KMS-11 (cell line): ENCODE data around the gene PRSS8.

ENCODE experiments used
- H2AFZ ChIP-seq: fragments of 200-600 bp; sonication (generic); 2 replicates; pipeline ENCODE4 v1.6.1; 2016; ENCODE audit warnings: antibody characterized with exemption, mixed run types, low read depth
- H3K27ac ChIP-seq: fragments of 200-600 bp; sonication (generic); 2 replicates; pipeline ENCODE4 v1.6.1; 2016; ENCODE audit warnings: mild to moderate bottlenecking, mixed run types
- H3K27me3 ChIP-seq: fragments of 200-600 bp; sonication (generic); 2 replicates; pipeline ENCODE4 v1.6.1; 2017; ENCODE audit warnings: mild to moderate bottlenecking, low read depth, mixed run types, moderate library complexity; ENCODE audit not compliant: insufficient read depth
- H3K36me3 ChIP-seq: fragments of 200-600 bp; sonication (generic); 2 replicates; pipeline ENCODE4 v1.6.1; 2017; ENCODE audit warnings: mild to moderate bottlenecking, mixed run types; ENCODE audit not compliant: insufficient read depth
- H3K4me1 ChIP-seq: fragments of 200-600 bp; sonication (generic); 2 replicates; pipeline ENCODE4 v1.6.1; 2016; ENCODE audit warnings: mild to moderate bottlenecking, low read depth, mixed run types; ENCODE audit not compliant: poor library complexity, severe bottlenecking
- H3K4me2 ChIP-seq: fragments of 200-600 bp; sonication (generic); 2 replicates; pipeline ENCODE4 v1.7.0; 2016; ENCODE audit warnings: mild to moderate bottlenecking, mixed run types
- H3K4me3 ChIP-seq: fragments of 200-600 bp; sonication (generic); IDR thresholded peaks from 2 replicates; pipeline ENCODE4 v1.6.1; 2017; ENCODE audit warnings: low read depth, low read length, mixed read lengths; ENCODE audit not compliant: insufficient read depth
- H3K79me2 ChIP-seq: fragments of 200-600 bp; sonication (generic); 2 replicates; pipeline ENCODE4 v1.6.1; 2016; ENCODE audit warnings: low read depth, mixed run types; ENCODE audit not compliant: insufficient read depth
- H3K9ac ChIP-seq: fragments of 200-600 bp; sonication (generic); 2 replicates; pipeline ENCODE4 v1.6.1; 2016; ENCODE audit warnings: mild to moderate bottlenecking, mixed run types
- H4K20me1 ChIP-seq: fragments of 200-600 bp; sonication (generic); 2 replicates; pipeline ENCODE4 v1.6.1; 2016; ENCODE audit warnings: mild to moderate bottlenecking, mixed run types; ENCODE audit not compliant: insufficient read depth
- TF ChIP-seq, protein P1 (sequence below): fragments of 200-600 bp; sonication (generic); conservative IDR thresholded peaks from 2 replicates; pipeline ENCODE4 v1.6.1; 2017; ENCODE audit warnings: low read depth, mild to moderate bottlenecking, antibody characterized with exemption, low read length, moderate library complexity, mixed read lengths

The PRSS8 gene

DNA sequence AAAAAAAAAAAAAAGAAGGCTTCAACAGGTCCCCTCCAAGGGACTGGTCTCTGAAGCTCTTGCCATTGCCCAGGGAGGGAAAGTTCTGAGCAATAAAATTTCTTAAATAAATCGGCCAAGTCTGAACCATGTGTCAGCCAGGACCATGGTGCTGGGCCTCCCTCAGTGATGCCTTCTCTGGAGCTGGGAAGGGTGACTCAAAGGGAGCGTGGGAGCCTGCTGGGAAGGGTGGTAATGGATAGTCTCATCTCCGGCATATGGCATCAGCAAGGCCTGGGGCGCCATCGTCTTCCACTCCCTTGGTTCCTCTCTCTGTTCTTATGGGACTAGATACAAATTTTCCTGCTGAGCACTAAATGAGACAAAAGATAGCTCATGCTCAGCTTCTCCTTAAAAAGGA, 43.2 kb downstream of the PRSS8 start:
- TF ChIP-seq, protein P1, sequence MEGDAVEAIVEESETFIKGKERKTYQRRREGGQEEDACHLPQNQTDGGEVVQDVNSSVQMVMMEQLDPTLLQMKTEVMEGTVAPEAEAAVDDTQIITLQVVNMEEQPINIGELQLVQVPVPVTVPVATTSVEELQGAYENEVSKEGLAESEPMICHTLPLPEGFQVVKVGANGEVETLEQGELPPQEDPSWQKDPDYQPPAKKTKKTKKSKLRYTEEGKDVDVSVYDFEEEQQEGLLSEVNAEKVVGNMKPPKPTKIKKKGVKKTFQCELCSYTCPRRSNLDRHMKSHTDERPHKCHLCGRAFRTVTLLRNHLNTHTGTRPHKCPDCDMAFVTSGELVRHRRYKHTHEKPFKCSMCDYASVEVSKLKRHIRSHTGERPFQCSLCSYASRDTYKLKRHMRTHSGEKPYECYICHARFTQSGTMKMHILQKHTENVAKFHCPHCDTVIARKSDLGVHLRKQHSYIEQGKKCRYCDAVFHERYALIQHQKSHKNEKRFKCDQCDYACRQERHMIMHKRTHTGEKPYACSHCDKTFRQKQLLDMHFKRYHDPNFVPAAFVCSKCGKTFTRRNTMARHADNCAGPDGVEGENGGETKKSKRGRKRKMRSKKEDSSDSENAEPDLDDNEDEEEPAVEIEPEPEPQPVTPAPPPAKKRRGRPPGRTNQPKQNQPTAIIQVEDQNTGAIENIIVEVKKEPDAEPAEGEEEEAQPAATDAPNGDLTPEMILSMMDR, result no peak
- H4K20me1 ChIP-seq, result no peaks in the 10 kb centered on the region
- no peaks in the 10 kb centered on the region for H3K27me3 ChIP-seq
- no peak overlapping the region for H3K9ac ChIP-seq
- H3K79me2 ChIP-seq, result peaks cover 21% of the 10 kb centered on the region; the same call in 1 of the 2 replicates
- no peaks in the 10 kb centered on the region for H3K36me3 ChIP-seq
- no peak overlapping the region for H3K27ac ChIP-seq
- H3K4me2 ChIP-seq, result no peak overlapping the region
- H3K4me3 ChIP-seq, result no peak overlapping the region
- peaks cover 21% of the 10 kb centered on the region for H3K4me1 ChIP-seq
- H2AFZ ChIP-seq, result no peak overlapping the region

DNA sequence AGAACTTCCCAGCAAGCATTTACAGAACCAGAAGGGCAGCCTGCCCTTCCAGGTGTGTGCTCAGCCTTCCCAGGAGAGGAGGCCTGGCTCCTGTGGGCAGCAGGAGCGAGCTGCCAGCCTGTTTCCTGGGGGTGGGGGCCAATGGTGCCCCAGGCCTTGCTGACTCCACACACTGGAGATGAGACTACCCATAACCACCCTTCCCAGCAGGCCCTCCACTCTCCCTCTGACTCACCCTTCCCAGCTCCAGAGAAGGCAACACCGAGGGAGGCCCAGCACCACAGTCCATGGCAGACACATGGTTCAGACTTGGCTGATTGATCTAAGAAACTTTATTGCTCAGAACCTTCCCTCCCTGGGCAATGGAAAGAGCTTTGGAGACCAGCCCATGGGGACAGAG, 45.0 kb downstream of the PRSS8 start:
- Histone ChIP-seq H3K9ac (no peak overlapping the region), H3K79me2 (peaks cover 21% of the 10 kb centered on the region; the same call in 1 of the 2 replicates), H3K27ac (no peak overlapping the region)

DNA sequence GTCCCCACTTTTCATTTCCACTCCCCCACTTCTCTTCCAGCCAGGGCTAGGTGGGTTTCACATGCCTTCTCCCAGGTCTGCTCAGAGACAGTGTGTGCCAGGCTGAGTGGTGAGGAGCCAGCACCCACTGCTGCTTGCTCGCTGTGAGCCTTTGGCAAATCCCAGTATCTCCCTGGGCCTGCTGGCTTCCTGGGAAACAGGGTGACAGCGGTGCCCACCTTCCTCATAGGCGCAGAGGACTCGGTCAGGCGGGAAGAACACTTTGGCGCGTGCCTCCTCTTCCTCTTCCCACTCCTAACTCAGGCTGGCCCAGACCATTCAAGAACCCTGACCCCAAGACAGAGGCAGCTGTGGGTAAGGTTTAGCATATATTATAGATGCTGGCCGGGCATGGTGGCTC, 46.3 kb downstream of the PRSS8 start:
- H2AFZ ChIP-seq, result no peak overlapping the region
- peaks cover 19% of the 10 kb centered on the region; the same call in 1 of the 2 replicates for H3K79me2 ChIP-seq
- no peaks in the 10 kb centered on the region for H3K27me3 ChIP-seq
- H3K9ac ChIP-seq, result no peak overlapping the region
- no peak overlapping the region for H3K4me2 ChIP-seq
- H3K4me1 ChIP-seq, result peaks cover 6% of the 10 kb centered on the region
- TF ChIP-seq, protein P1, result no peak
- no peak overlapping the region for H3K4me3 ChIP-seq
- H4K20me1 ChIP-seq, result no peaks in the 10 kb centered on the region
- no peaks in the 10 kb centered on the region for H3K36me3 ChIP-seq
- H3K27ac ChIP-seq, result no peak overlapping the region

More for the DNA sequence above, 45.0 kb downstream of the PRSS8 start:
- H3K4me1 ChIP-seq, result peaks cover 12% of the 10 kb centered on the region
- no peaks in the 10 kb centered on the region for H3K27me3 ChIP-seq
- TF ChIP-seq, protein P1, result no peak
- H3K36me3 ChIP-seq, result no peaks in the 10 kb centered on the region
- no peak overlapping the region for H3K4me2 ChIP-seq
- no peak overlapping the region for H3K4me3 ChIP-seq
- no peak overlapping the region for H2AFZ ChIP-seq
- no peaks in the 10 kb centered on the region for H4K20me1 ChIP-seq

DNA sequence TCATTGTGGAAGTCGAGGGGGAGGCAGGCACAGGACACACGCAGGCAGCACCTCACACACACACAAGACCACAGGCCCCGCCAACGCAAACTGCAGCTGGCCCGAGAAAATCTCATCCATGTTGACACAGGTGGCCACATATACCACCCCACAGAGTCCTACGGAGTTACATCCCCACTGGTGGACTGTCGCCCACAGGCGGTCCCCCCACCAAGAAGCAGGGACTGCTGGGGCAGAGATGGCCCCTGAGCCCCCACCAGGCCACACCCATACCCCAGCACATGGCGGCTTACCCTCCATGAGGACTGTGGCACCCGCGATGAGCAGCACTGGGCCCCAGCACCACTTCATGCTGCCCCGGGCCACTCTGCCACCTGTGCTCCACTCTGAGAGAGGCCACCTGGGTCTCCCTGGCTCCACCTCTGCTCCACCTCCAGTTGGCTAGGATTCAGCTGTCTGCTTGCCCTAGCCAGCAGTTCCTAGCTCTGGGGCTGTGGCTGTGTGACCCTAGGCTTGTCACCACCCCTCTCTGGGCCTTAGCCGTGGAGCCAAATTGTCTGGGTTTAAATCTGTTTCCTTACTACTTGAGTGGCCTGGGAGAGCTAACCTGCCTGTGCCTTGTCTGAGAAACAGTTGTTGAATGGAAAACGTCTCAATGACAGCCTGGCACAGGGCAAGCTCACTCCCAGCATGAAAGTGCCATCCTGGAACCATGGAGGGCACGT, 46.9 kb downstream of the PRSS8 start, which contains the start of gene PRSS53:
Gene PRSS53 (minus strand): TSS at position 485 of the 725 bp plus-strand sequence. CDS start 134 bp downstream, at position 351.
- Histone ChIP-seq H3K4me1 (peaks cover 4% of the 10 kb centered on the region), H2AFZ (no peak within 1 kb of the TSS), H4K20me1 (no peaks in the 10 kb centered on the region), H3K36me3 (no peaks in the 10 kb centered on the region), H3K9ac (no peak within 1 kb of the TSS), H3K4me3 (no peak within 1 kb of the TSS), H3K4me2 (no peak within 1 kb of the TSS), H3K79me2 (peaks cover 13% of the 10 kb centered on the region; the same call in 1 of the 2 replicates), H3K27ac (no peak within 1 kb of the TSS), H3K27me3 (no peaks in the 10 kb centered on the region)
- TF ChIP-seq, protein P1, result no peak
